Panc1 (cell line): Measurements from ENCODE around the gene INPP5D.

ENCODE experiments used
- POLR2AphosphoS5 ChIP-seq: IDR thresholded peaks from 2 replicates; pipeline ENCODE4 v1.6.1; 2012; ENCODE audit warnings: mild to moderate bottlenecking, low read depth, low read length, moderate library complexity
- TF ChIP-seq, protein P1 (sequence below): fragments of 450-650 bp; IDR thresholded peaks from 2 replicates; pipeline ENCODE4 v1.5.1; 2017; ENCODE audit warnings: mild to moderate bottlenecking

- TF ChIP-seq, protein P1, sequence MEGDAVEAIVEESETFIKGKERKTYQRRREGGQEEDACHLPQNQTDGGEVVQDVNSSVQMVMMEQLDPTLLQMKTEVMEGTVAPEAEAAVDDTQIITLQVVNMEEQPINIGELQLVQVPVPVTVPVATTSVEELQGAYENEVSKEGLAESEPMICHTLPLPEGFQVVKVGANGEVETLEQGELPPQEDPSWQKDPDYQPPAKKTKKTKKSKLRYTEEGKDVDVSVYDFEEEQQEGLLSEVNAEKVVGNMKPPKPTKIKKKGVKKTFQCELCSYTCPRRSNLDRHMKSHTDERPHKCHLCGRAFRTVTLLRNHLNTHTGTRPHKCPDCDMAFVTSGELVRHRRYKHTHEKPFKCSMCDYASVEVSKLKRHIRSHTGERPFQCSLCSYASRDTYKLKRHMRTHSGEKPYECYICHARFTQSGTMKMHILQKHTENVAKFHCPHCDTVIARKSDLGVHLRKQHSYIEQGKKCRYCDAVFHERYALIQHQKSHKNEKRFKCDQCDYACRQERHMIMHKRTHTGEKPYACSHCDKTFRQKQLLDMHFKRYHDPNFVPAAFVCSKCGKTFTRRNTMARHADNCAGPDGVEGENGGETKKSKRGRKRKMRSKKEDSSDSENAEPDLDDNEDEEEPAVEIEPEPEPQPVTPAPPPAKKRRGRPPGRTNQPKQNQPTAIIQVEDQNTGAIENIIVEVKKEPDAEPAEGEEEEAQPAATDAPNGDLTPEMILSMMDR, result no peak
- no peak for TF ChIP-seq POLR2AphosphoS5
These were observed 29.7 kb downstream of the INPP5D start for GRCh38 chr2:233089851-233090250.
